ENCODE data around the gene RRP12.

- TF ChIP-seq CTCF (IDR thresholded peaks at IDR 0.05) (no peak), POLR2AphosphoS5 (IDR thresholded peaks at IDR 0.05) (no peak), POLR2A (IDR thresholded peaks at IDR 0.05) (no peak)
Observed at GRCh38 chr10:97396056-97396455, 5.1 kb downstream of the RRP12 start.
